GM23248 (cell line): ENCODE measurements around the gene MDK. TPM values are rescaled to one million over a fixed set of nuclear protein-coding genes. Genes with fewer than 3 reads are reported as not detected.
A peak's percentile ranks its signal among the peaks of the same experiment; 100 is the strongest.

ENCODE experiments used
- DNase-seq: peaks from one replicate; pipeline ENCODE4 v3.0.0-alpha.2; 2015
- H2AFZ ChIP-seq: fragments of 200-600 bp; sonication (generic); 2 replicates; pipeline ENCODE4 v1.6.1; 2016; ENCODE audit warnings: antibody characterized with exemption
- H3F3A ChIP-seq: fragments of 200-600 bp; sonication (generic); 2 replicates; pipeline ENCODE4 v1.6.1; 2016; ENCODE audit warnings: mild to moderate bottlenecking, antibody characterized with exemption, mixed run types; ENCODE audit not compliant: insufficient read depth
- H3K27ac ChIP-seq: fragments of 200-600 bp; sonication (generic); 2 replicates; pipeline ENCODE4 v1.5.1; 2016; ENCODE audit warnings: mild to moderate bottlenecking
- H3K27me3 ChIP-seq: fragments of 200-600 bp; sonication (generic); replicated peaks from 2 replicates; pipeline ENCODE4 v1.6.1; 2016; ENCODE audit warnings: mild to moderate bottlenecking; ENCODE audit not compliant: insufficient read depth
- H3K36me3 ChIP-seq: fragments of 200-600 bp; sonication (generic); 2 replicates; pipeline ENCODE4 v1.6.1; 2016; ENCODE audit warnings: low read depth, mild to moderate bottlenecking
- H3K4me1 ChIP-seq: fragments of 200-600 bp; sonication (generic); 2 replicates; pipeline ENCODE4 v1.6.1; 2016; ENCODE audit warnings: mild to moderate bottlenecking; ENCODE audit not compliant: insufficient read depth
- H3K4me2 ChIP-seq: fragments of 200-600 bp; sonication (generic); one replicate; pipeline ENCODE4 v1.6.1; 2016; ENCODE audit warnings: mild to moderate bottlenecking; ENCODE audit not compliant: unreplicated experiment
- H3K4me3 ChIP-seq: fragments of 200-600 bp; sonication (generic); 2 replicates; pipeline ENCODE4 v1.5.1; 2016; ENCODE audit warnings: mild to moderate bottlenecking
- H3K79me2 ChIP-seq: fragments of 200-600 bp; sonication (generic); 2 replicates; pipeline ENCODE4 v1.6.1; 2016; ENCODE audit warnings: mild to moderate bottlenecking; ENCODE audit not compliant: insufficient read depth
- H3K9ac ChIP-seq: fragments of 200-600 bp; sonication (generic); 2 replicates; pipeline ENCODE4 v1.6.1; 2016; ENCODE audit warnings: mild to moderate bottlenecking
- H3K9me2 ChIP-seq: fragments of 200-600 bp; sonication (generic); 2 replicates; pipeline ENCODE4 v1.6.1; 2016; ENCODE audit warnings: mixed run types, mild to moderate bottlenecking, moderate library complexity; ENCODE audit not compliant: insufficient read depth
- H3K9me3 ChIP-seq: fragments of 200-600 bp; sonication (generic); one replicate; pipeline ENCODE4 v1.6.1; 2017; ENCODE audit warnings: low read depth
- H4K20me1 ChIP-seq: fragments of 200-600 bp; sonication (generic); 2 replicates; pipeline ENCODE4 v1.6.0; 2016; ENCODE audit not compliant: insufficient read depth
- EZH2 ChIP-seq: fragments of 200-600 bp; sonication (generic); IDR thresholded peaks from 2 replicates; pipeline ENCODE4 v1.6.1; 2018; ENCODE audit warnings: antibody characterized with exemption, mild to moderate bottlenecking; ENCODE audit not compliant: insufficient read depth, poor library complexity, severe bottlenecking
- EZH2phosphoT487 ChIP-seq: fragments of 200-600 bp; sonication (generic); IDR thresholded peaks from 2 replicates; pipeline ENCODE4 v1.6.1; 2018; ENCODE audit warnings: antibody characterized with exemption, moderate library complexity, mild to moderate bottlenecking, low read depth; ENCODE audit not compliant: insufficient read depth
- WGBS, 2 experiments: methylation state at CpG; one replicate each; pipeline ENCODE4 v1.1.6; 2015 to 2017; ENCODE audit warnings: low lambda C conversion rate in 2 of 2, low coverage in 1 of 2; ENCODE audit errors: missing lambda C conversion rate in 2 of 2; 5-methylcytosine and 5-hydroxymethylcytosine counted together
- in situ Hi-C: fragments of 300-500 bp; cut with MboI; formaldehyde crosslinking; loops from 2 replicates; pipeline ENCODE4 v1.15.0; 2020
- polyA plus RNA-seq: library from polyadenylated mRNA; unstranded; fragments of >200 nt; fragmentation: Nextera tagmentation; extraction: Ambion mirVana; gene quantifications from 2 replicates; pipeline ENCODE4 v1.2.1, GENCODE V29; 2016
- total RNA-seq: library from RNA; depleted of rRNA; stranded (reverse); fragments of >200 nt; shearing (Covaris generic); gene quantifications from 2 replicates; pipeline ENCODE4 v1.2.3, GENCODE V29; 2014

The MDK gene
- total and polyA plus RNA-seq, 2 experiments from 2014 or later = 10.7 to 31.5 TPM

- Histone ChIP-seq H3K4me2 (no peak overlapping the region), H3K36me3 (no peaks in the 10 kb centered on the region), H3K9ac (no peak overlapping the region), H2AFZ (no peak overlapping the region), H3K4me3 (no peak overlapping the region), H3K79me2 (peaks cover 31% of the 10 kb centered on the region), H4K20me1 (no peaks in the 10 kb centered on the region), H3F3A (no peaks in the 10 kb centered on the region), H3K4me1 (peaks cover 9% of the 10 kb centered on the region; the same call in 1 of the 2 replicates), H3K9me2 (no peaks in the 10 kb centered on the region), H3K9me3 (no peaks in the 10 kb centered on the region), H3K27me3 (no peaks in the 10 kb centered on the region), H3K27ac (no peak overlapping the region)
- 84 to 85% methylated on average over 9 to 10 of the region's 10 CpGs for WGBS, 2 experiments
- TF ChIP-seq EZH2phosphoT487 = no peak
- TF ChIP-seq EZH2 = no peak
- in situ Hi-C loops = no loop called here
- no peak for DNase-seq
Measured at GRCh38 chr11:46345881-46346484, 35.5 kb upstream of the MDK start.

- in situ Hi-C loops = no loop called here
- H3K4me2 ChIP-seq = peak within 1 kb of the TSS; percentile 92
- H3K9me2 ChIP-seq = no peaks in the 10 kb centered on the region
- no peaks in the 10 kb centered on the region for H3K27me3 ChIP-seq
- peak within 1 kb of the TSS; percentile 75 for H2AFZ ChIP-seq
- peak; percentile 88 for DNase-seq
- TF ChIP-seq EZH2phosphoT487 = no peak
- no peak for TF ChIP-seq EZH2
- no peak within 1 kb of the TSS for H3K27ac ChIP-seq
- WGBS, 2 experiments = 12 to 18% methylated on average over 20 to 51 of the region's 80 CpGs
- H4K20me1 ChIP-seq = no peaks in the 10 kb centered on the region
- no peaks in the 10 kb centered on the region for H3K36me3 ChIP-seq
- peaks cover 41% of the 10 kb centered on the region for H3K79me2 ChIP-seq
- H3K9me3 ChIP-seq = no peaks in the 10 kb centered on the region
- peak within 1 kb of the TSS; percentile 85 for H3K9ac ChIP-seq
- H3F3A ChIP-seq = no peaks in the 10 kb centered on the region
- peak within 1 kb of the TSS; percentile 78 for H3K4me3 ChIP-seq
- peaks cover 9% of the 10 kb centered on the region; the same call in 1 of the 2 replicates for H3K4me1 ChIP-seq
Measured at GRCh38 chr11:46346886-46347636, 34.4 kb upstream of the MDK start, which contains the start of gene DGKZ. Gene DGKZ (plus strand): TSS chr11:46347463. CDS start chr11:46347660, 197 bp downstream.

- Histone ChIP-seq H3K9me3 (no peaks in the 10 kb centered on the region), H3F3A (no peaks in the 10 kb centered on the region), H3K9me2 (no peaks in the 10 kb centered on the region), H2AFZ (peak overlapping the region; percentile 48), H3K36me3 (no peaks in the 10 kb centered on the region), H3K79me2 (peaks cover 49% of the 10 kb centered on the region), H3K27me3 (no peaks in the 10 kb centered on the region), H3K9ac (peak overlapping the region; percentile 85), H3K27ac (no peak overlapping the region), H3K4me1 (peaks cover 9% of the 10 kb centered on the region; the same call in 1 of the 2 replicates), H3K4me3 (peak overlapping the region; percentile 78), H3K4me2 (peak overlapping the region; percentile 92), H4K20me1 (no peaks in the 10 kb centered on the region)
- in situ Hi-C loops = no loop called here
- WGBS, 2 experiments = 15 to 31% methylated on average over 39 to 53 of the region's 63 CpGs
- no peak for TF ChIP-seq EZH2phosphoT487
- no peak for TF ChIP-seq EZH2
- DNase-seq = peak; percentile 57
Measured at GRCh38 chr11:46347637-46348311, 33.7 kb upstream of the MDK start.
